Measurements from ENCODE around the gene TOLLIP. TPM values are rescaled to one million over a fixed set of nuclear protein-coding genes. Genes with fewer than 3 reads are reported as not detected.

The TOLLIP gene
- total and polyA plus RNA-seq, 2 experiments from 2014 or later = 39.0 to 58.7 TPM

- no peak overlapping the region for H3K4me3 ChIP-seq
- no peak for DNase-seq (ENCODE audit: low read depth in 1 of 2, low spot score in 1 of 2)
- H3K9me3 ChIP-seq (ENCODE audit: low read depth) = no peaks in the 10 kb centered on the region
- H3K27me3 ChIP-seq = no peaks in the 10 kb centered on the region
- no peaks in the 10 kb centered on the region for H3K36me3 ChIP-seq
- TF ChIP-seq CTCF (IDR thresholded peaks at IDR 0.05; ENCODE audit: low read depth, low read length) = no peak
- no peaks in the 10 kb centered on the region for H3K4me1 ChIP-seq (ENCODE audit: low read depth)
- H3K27ac ChIP-seq = no peak overlapping the region
Measured at GRCh38 chr11:1227551-1228100, 81.8 kb downstream of the TOLLIP start.

GRCh38 chr11:1226986-1227550 lies 82.4 kb downstream of the TOLLIP start:
- no peaks in the 10 kb centered on the region for H3K36me3 ChIP-seq
- no peak overlapping the region for H3K27ac ChIP-seq
- no peak for DNase-seq (ENCODE audit: low read depth in 1 of 2, low spot score in 1 of 2)
- no peak overlapping the region for H3K4me3 ChIP-seq
- H3K27me3 ChIP-seq = no peaks in the 10 kb centered on the region
- H3K4me1 ChIP-seq (ENCODE audit: low read depth) = no peaks in the 10 kb centered on the region
- H3K9me3 ChIP-seq (ENCODE audit: low read depth) = no peaks in the 10 kb centered on the region
- peak; percentile 29 for TF ChIP-seq CTCF (IDR thresholded peaks at IDR 0.05; ENCODE audit: low read depth, low read length)

GRCh38 chr11:1226226-1226985 lies 83.0 kb downstream of the TOLLIP start:
- Histone ChIP-seq H3K4me1 (ENCODE audit: low read depth) (no peaks in the 10 kb centered on the region), H3K27me3 (no peaks in the 10 kb centered on the region), H3K36me3 (no peaks in the 10 kb centered on the region), H3K9me3 (ENCODE audit: low read depth) (no peaks in the 10 kb centered on the region), H3K4me3 (no peak overlapping the region), H3K27ac (no peak overlapping the region)
- no peak for DNase-seq (ENCODE audit: low read depth in 1 of 2, low spot score in 1 of 2)
- TF ChIP-seq CTCF (IDR thresholded peaks at IDR 0.05; ENCODE audit: low read depth, low read length) = no peak

- TF ChIP-seq CTCF (IDR thresholded peaks at IDR 0.05; ENCODE audit: low read depth, low read length) = no peak
- Histone ChIP-seq H3K4me3 (no peak overlapping the region), H3K27ac (no peak overlapping the region), H3K9me3 (ENCODE audit: low read depth) (no peaks in the 10 kb centered on the region), H3K36me3 (no peaks in the 10 kb centered on the region), H3K27me3 (no peaks in the 10 kb centered on the region), H3K4me1 (ENCODE audit: low read depth) (no peaks in the 10 kb centered on the region)
- DNase-seq (ENCODE audit: low read depth in 1 of 2, low spot score in 1 of 2) = no peak
Measured at GRCh38 chr11:1225386-1226225, 83.8 kb downstream of the TOLLIP start.

GRCh38 chr11:1224491-1225385 lies 84.7 kb downstream of the TOLLIP start:
- no peaks in the 10 kb centered on the region for H3K36me3 ChIP-seq
- H3K27me3 ChIP-seq = no peaks in the 10 kb centered on the region
- no peak for DNase-seq (ENCODE audit: low read depth in 1 of 2, low spot score in 1 of 2)
- H3K4me1 ChIP-seq (ENCODE audit: low read depth) = no peaks in the 10 kb centered on the region
- TF ChIP-seq CTCF (IDR thresholded peaks at IDR 0.05; ENCODE audit: low read depth, low read length) = no peak
- H3K27ac ChIP-seq = no peak overlapping the region
- H3K4me3 ChIP-seq = no peak overlapping the region
- no peaks in the 10 kb centered on the region for H3K9me3 ChIP-seq (ENCODE audit: low read depth)
